ENCODE data around the gene LCN10. TPM values are rescaled to one million over a fixed set of nuclear protein-coding genes. Genes with fewer than 3 reads are reported as not detected.

Gene LCN10
- total RNA-seq, 1 experiment from 2014 or later, result not detected

GRCh38 chr9:136784997-136785361 is 42.2 kb upstream of the LCN10 start:
- no peak overlapping the region for H3K4me3 ChIP-seq (ENCODE audit: low read length)
- no peak overlapping the region for H3K9ac ChIP-seq (ENCODE audit: low read length)
- no peak overlapping the region for H3K4me2 ChIP-seq (ENCODE audit: low read length)
- H3K27ac ChIP-seq (ENCODE audit: low read length), result no peak overlapping the region
- H3K79me2 ChIP-seq (ENCODE audit: low read length), result no peaks in the 10 kb centered on the region
- H3K9me2 ChIP-seq (replicated peaks; ENCODE audit: low read length), result no peaks in the 10 kb centered on the region
- peaks cover 4% of the 10 kb centered on the region; the same call in 1 of the 2 replicates for H3K4me1 ChIP-seq (ENCODE audit: insufficient read depth, low read length)
- H2AFZ ChIP-seq (ENCODE audit: low read length), result no peak overlapping the region
- no peaks in the 10 kb centered on the region for H4K20me1 ChIP-seq (ENCODE audit: low read length)
- H3K9me3 ChIP-seq (ENCODE audit: low read length), result no peaks in the 10 kb centered on the region
- CTCF ChIA-PET, result no interaction called here
- H3F3A ChIP-seq (ENCODE audit: low read length, unreplicated experiment), result no peaks in the 10 kb centered on the region
- POLR2A ChIA-PET (ENCODE audit: unreplicated experiment), result no interaction called here
- DNase-seq (no peak), ATAC-seq (no peak)
- intact Hi-C loops (cut with micrococcal nuclease), result loop anchor here (2.0 to 5.0 kb wide), 2 partner anchors 18 to 252 kb away; no protein-coding TSS in a partner anchor
- no TSS peak for BruUV-seq (replicated peaks)
- no peaks in the 10 kb centered on the region for H3K36me3 ChIP-seq (ENCODE audit: low read depth, low read length)
- no peaks in the 10 kb centered on the region for H3K27me3 ChIP-seq (ENCODE audit: low read length)
- no peak for TF ChIP-seq EZH2phosphoT487 (IDR thresholded peaks at IDR 0.05; ENCODE audit: borderline replicate concordance, low read length)
- TF ChIP-seq EZH2 (IDR thresholded peaks at IDR 0.05; ENCODE audit: low read length, unreplicated experiment), result no peak
- no peak for TF ChIP-seq CTCF (conservative IDR thresholded peaks at IDR 0.05; ENCODE audit: low read depth, low read length)

DNA sequence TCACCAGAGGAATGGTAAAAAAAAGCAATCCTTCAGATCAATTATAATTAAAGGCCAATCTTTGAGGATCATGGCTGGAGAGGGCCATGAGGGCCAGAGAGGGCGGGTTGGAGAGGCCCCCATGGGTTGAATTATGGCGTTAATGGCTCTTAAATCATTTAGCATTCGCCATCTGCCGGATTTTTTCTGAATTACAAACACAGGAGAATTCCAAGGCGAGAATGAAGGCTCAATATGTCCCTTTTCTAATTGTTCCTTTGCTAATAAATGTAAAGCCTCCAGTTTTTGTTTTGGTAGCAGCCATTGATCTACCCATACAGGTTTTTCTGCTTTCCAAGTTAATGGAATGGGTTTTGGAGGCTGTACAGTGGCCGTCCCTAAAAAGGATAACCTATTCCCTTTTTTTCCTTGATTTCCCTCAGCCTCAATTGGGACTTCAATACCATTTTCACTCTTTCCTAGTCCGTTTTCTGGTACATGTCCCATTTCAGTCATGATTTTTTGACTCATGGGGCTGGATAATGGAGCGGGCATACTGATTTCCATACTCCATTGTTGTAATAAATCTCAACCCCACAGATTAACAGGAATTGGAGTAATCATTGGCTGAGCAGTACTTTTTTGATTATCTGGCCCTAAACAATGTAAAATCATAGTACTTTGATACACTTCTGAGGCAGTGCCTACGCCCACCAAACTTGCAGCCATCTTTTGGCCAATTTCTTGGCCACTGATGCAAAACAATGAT is 41.7 kb upstream of the LCN10 start:
- no peak overlapping the region for H3K4me2 ChIP-seq (ENCODE audit: low read length)
- H3K36me3 ChIP-seq (ENCODE audit: low read depth, low read length), result no peaks in the 10 kb centered on the region
- ATAC-seq (peak; percentile 21; the same call in 1 of the 2 replicates), DNase-seq (peak; percentile 45)
- no peaks in the 10 kb centered on the region for H3K79me2 ChIP-seq (ENCODE audit: low read length)
- ChIA-PET POLR2A (ENCODE audit: unreplicated experiment) (no interaction called here), CTCF (no interaction called here)
- H3F3A ChIP-seq (ENCODE audit: low read length, unreplicated experiment), result no peaks in the 10 kb centered on the region
- H4K20me1 ChIP-seq (ENCODE audit: low read length), result no peaks in the 10 kb centered on the region
- TF ChIP-seq EZH2 (IDR thresholded peaks at IDR 0.05; ENCODE audit: low read length, unreplicated experiment), result no peak
- peak; percentile 45; the same call in 1 of the 2 replicates for TF ChIP-seq CTCF (conservative IDR thresholded peaks at IDR 0.05; ENCODE audit: low read depth, low read length)
- TF ChIP-seq EZH2phosphoT487 (IDR thresholded peaks at IDR 0.05; ENCODE audit: borderline replicate concordance, low read length), result no peak
- H3K9ac ChIP-seq (ENCODE audit: low read length), result no peak overlapping the region
- H3K9me2 ChIP-seq (replicated peaks; ENCODE audit: low read length), result no peaks in the 10 kb centered on the region
- H3K27me3 ChIP-seq (ENCODE audit: low read length), result no peaks in the 10 kb centered on the region
- H3K4me1 ChIP-seq (ENCODE audit: insufficient read depth, low read length), result peaks cover 4% of the 10 kb centered on the region; the same call in 1 of the 2 replicates
- no peak overlapping the region for H3K4me3 ChIP-seq (ENCODE audit: low read length)
- no peak overlapping the region for H2AFZ ChIP-seq (ENCODE audit: low read length)
- H3K9me3 ChIP-seq (ENCODE audit: low read length), result no peaks in the 10 kb centered on the region
- intact Hi-C loops (cut with micrococcal nuclease), result loop anchor here (2.0 kb wide), 1 partner anchor 18 kb away; no protein-coding TSS in a partner anchor
- no peak overlapping the region for H3K27ac ChIP-seq (ENCODE audit: low read length)
- BruUV-seq (replicated peaks), result no TSS peak

- no peaks in the 10 kb centered on the region for H3K36me3 ChIP-seq (ENCODE audit: low read depth, low read length)
- no peaks in the 10 kb centered on the region for H3K4me1 ChIP-seq (ENCODE audit: insufficient read depth, low read length)
- H3K4me2 ChIP-seq (ENCODE audit: low read length), result no peak overlapping the region
- no peak overlapping the region for H3K4me3 ChIP-seq (ENCODE audit: low read length)
- DNase-seq, result no peak
- intact Hi-C loops (cut with micrococcal nuclease), result no loop called here
- POLR2A ChIA-PET (ENCODE audit: unreplicated experiment), result no interaction called here
- no peaks in the 10 kb centered on the region for H4K20me1 ChIP-seq (ENCODE audit: low read length)
- H3K9me3 ChIP-seq (ENCODE audit: low read length), result no peaks in the 10 kb centered on the region
- CTCF ChIA-PET, result no interaction called here
- peaks cover 15% of the 10 kb centered on the region; the same call in 1 of the 2 replicates for H3K27me3 ChIP-seq (ENCODE audit: low read length)
- no peak for TF ChIP-seq EZH2 (IDR thresholded peaks at IDR 0.05; ENCODE audit: low read length, unreplicated experiment)
- TF ChIP-seq EZH2phosphoT487 (IDR thresholded peaks at IDR 0.05; ENCODE audit: borderline replicate concordance, low read length), result no peak
- no peak for TF ChIP-seq CTCF (conservative IDR thresholded peaks at IDR 0.05; ENCODE audit: low read depth, low read length)
- BruUV-seq (replicated peaks), result no TSS peak
- H3K9ac ChIP-seq (ENCODE audit: low read length), result no peak overlapping the region
- H3F3A ChIP-seq (ENCODE audit: low read length, unreplicated experiment), result no peaks in the 10 kb centered on the region
- no peak overlapping the region for H3K27ac ChIP-seq (ENCODE audit: low read length)
- no peak for ATAC-seq
- H2AFZ ChIP-seq (ENCODE audit: low read length), result no peak overlapping the region
- H3K79me2 ChIP-seq (ENCODE audit: low read length), result no peaks in the 10 kb centered on the region
- H3K9me2 ChIP-seq (replicated peaks; ENCODE audit: low read length), result no peaks in the 10 kb centered on the region
These were observed 39.7 kb upstream of the LCN10 start for GRCh38 chr9:136782452-136782851.

Data from PC-3 (cell line).